ENCODE data around the gene TSSK3.

Gene TSSK3

DNA sequence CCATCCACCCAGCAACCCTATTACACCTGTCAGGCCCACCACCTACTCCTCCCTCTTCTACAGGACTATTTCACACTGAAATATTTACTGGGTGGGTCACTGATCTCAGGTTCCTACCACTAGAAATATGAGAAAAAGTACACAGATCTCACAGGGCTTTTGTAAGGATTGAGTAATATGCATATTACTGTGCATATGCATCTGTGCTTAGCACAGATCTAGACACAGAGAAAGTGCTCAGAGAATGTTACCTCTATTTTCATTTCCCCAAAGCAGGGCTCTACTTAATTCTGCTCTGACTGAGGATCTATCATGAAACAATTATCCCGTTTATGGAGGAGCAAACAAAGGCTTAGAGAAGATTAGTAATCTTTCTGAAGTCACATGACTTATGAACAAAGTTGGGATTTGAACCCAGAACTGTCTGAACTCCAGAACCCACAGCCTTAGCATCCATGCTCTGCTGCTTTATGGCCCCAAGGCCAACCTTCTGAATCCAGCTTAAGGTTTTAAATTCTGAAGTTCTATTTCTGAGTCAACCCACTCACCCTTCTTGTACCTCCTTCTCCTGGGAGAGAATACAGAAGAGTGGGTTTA is 11.8 kb downstream of the TSSK3 start:
- no peak for DNase-seq (ENCODE audit: low spot score)
- in situ Hi-C loops (cut with MboI; ENCODE audit: low pct_unique_long_range_greater_than_20kb, low sequenced_read_pairs, unreplicated experiment) = loop anchor here (10.0 kb wide), 1 partner anchor 59 kb away; no protein-coding TSS in a partner anchor
- TF ChIP-seq, protein P1, sequence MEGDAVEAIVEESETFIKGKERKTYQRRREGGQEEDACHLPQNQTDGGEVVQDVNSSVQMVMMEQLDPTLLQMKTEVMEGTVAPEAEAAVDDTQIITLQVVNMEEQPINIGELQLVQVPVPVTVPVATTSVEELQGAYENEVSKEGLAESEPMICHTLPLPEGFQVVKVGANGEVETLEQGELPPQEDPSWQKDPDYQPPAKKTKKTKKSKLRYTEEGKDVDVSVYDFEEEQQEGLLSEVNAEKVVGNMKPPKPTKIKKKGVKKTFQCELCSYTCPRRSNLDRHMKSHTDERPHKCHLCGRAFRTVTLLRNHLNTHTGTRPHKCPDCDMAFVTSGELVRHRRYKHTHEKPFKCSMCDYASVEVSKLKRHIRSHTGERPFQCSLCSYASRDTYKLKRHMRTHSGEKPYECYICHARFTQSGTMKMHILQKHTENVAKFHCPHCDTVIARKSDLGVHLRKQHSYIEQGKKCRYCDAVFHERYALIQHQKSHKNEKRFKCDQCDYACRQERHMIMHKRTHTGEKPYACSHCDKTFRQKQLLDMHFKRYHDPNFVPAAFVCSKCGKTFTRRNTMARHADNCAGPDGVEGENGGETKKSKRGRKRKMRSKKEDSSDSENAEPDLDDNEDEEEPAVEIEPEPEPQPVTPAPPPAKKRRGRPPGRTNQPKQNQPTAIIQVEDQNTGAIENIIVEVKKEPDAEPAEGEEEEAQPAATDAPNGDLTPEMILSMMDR (IDR thresholded peaks at IDR 0.05; ENCODE audit: extremely low read depth, insufficient read depth, missing control alignments) = no peak

DNA sequence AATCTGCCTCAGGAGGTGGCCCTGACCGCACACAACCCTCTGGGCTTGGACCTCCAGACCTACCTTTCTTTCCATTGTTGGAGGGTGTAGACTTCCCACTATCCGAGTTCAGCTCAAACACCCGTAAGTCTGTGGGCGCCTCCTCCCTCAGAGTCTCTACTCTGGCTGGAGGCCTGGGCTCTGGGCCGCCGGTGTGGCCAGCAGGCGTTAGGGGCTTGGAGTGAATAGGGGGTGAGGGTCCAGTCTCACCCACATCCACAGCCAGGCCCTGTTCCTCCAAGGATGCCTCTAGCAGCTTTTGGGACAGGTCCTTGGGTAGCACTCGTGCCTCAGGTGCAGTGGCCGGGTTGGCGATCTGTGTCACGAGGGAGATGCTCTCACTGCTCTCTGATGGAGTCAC is 13.9 kb downstream of the TSSK3 start:
- in situ Hi-C loops (cut with MboI; ENCODE audit: low pct_unique_long_range_greater_than_20kb, low sequenced_read_pairs, unreplicated experiment) = loop anchor here (10.0 kb wide), 1 partner anchor 61 kb away; no protein-coding TSS in a partner anchor
- TF ChIP-seq, protein P1 (IDR thresholded peaks at IDR 0.05; ENCODE audit: extremely low read depth, insufficient read depth, missing control alignments) = no peak
- DNase-seq (ENCODE audit: low spot score) = no peak

- TF ChIP-seq, protein P1 (IDR thresholded peaks at IDR 0.05; ENCODE audit: extremely low read depth, insufficient read depth, missing control alignments) = no peak
- in situ Hi-C loops (cut with MboI; ENCODE audit: low pct_unique_long_range_greater_than_20kb, low sequenced_read_pairs, unreplicated experiment) = loop anchor here (10.0 kb wide), 1 partner anchor 63 kb away; no protein-coding TSS in a partner anchor
- DNase-seq (ENCODE audit: low spot score) = no peak
Measured at GRCh38 chr1:32377541-32378220, 15.3 kb downstream of the TSSK3 start.

DNA sequence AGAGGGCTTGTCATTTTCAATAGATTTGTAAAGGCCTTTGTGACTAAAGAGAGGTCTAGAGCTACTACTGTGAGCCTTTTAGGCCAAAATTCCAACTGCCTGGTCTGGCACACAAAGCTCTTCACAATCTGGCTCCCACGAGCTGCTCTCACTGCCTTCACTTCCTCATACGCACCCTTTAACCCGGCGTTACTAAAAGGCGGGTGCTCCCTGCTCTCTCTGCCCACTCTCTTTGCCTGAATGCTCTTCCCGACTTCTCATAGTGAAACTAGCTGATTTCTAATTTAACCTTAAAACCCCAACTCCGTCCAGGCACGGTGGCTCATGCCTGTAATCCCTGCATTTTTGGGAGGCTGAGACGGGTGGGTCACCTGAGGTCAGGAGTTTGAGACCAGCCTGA is 17.7 kb downstream of the TSSK3 start:
- in situ Hi-C loops (cut with MboI; ENCODE audit: low pct_unique_long_range_greater_than_20kb, low sequenced_read_pairs, unreplicated experiment) = no loop called here
- DNase-seq (ENCODE audit: low spot score) = no peak
- TF ChIP-seq, protein P1 (IDR thresholded peaks at IDR 0.05; ENCODE audit: extremely low read depth, insufficient read depth, missing control alignments) = no peak

GRCh38 chr1:32386676-32387392 is 24.5 kb downstream of the TSSK3 start:
- in situ Hi-C loops (cut with MboI; ENCODE audit: low pct_unique_long_range_greater_than_20kb, low sequenced_read_pairs, unreplicated experiment) = no loop called here
- TF ChIP-seq, protein P1 (IDR thresholded peaks at IDR 0.05; ENCODE audit: extremely low read depth, insufficient read depth, missing control alignments) = no peak
- DNase-seq (ENCODE audit: low spot score) = no peak

- TF ChIP-seq, protein P1 (IDR thresholded peaks at IDR 0.05; ENCODE audit: extremely low read depth, insufficient read depth, missing control alignments) = no peak
- in situ Hi-C loops (cut with MboI; ENCODE audit: low pct_unique_long_range_greater_than_20kb, low sequenced_read_pairs, unreplicated experiment) = no loop called here
- DNase-seq (ENCODE audit: low spot score) = no peak
Measured at GRCh38 chr1:32388641-32389040, 26.3 kb downstream of the TSSK3 start.

Measured in GM13977 (cell line).